T-helper 1 cell treated with Interleukin-12 subunit alpha and Interleukin-12 subunit beta and Interleukin-4 antibody, amounts not matched to agents 30 μg/mL and 1 μg/mL, for 36 hours (primary cell): ENCODE measurements around the gene UPF2.
"Not testable (repeated sequence)": the region's sequence is repeated elsewhere in the genome, so short reads cannot be mapped to it uniquely, and the experiment has no call there.

Experiments used
- H3K27ac Mint-ChIP-seq: one replicate; pipeline ENCODE4 v1.8.0; 2021; ENCODE audit warnings: mild to moderate bottlenecking, mixed read lengths
- H3K27me3 Mint-ChIP-seq: one replicate; pipeline ENCODE4 v1.8.0; 2021; ENCODE audit warnings: low read depth, mixed read lengths
- H3K36me3 Mint-ChIP-seq: one replicate; pipeline ENCODE4 v1.8.0; 2021; ENCODE audit warnings: low read depth, mixed read lengths
- H3K4me1 Mint-ChIP-seq: one replicate; pipeline ENCODE4 v1.8.0; 2021; ENCODE audit warnings: low read depth, mixed read lengths
- H3K4me3 Mint-ChIP-seq: one replicate; pipeline ENCODE4 v1.8.0; 2021; ENCODE audit warnings: mild to moderate bottlenecking, moderate library complexity, mixed read lengths
- H3K9me3 Mint-ChIP-seq: one replicate; pipeline ENCODE4 v1.8.0; 2021; ENCODE audit warnings: mixed read lengths

UPF2 gene

DNA sequence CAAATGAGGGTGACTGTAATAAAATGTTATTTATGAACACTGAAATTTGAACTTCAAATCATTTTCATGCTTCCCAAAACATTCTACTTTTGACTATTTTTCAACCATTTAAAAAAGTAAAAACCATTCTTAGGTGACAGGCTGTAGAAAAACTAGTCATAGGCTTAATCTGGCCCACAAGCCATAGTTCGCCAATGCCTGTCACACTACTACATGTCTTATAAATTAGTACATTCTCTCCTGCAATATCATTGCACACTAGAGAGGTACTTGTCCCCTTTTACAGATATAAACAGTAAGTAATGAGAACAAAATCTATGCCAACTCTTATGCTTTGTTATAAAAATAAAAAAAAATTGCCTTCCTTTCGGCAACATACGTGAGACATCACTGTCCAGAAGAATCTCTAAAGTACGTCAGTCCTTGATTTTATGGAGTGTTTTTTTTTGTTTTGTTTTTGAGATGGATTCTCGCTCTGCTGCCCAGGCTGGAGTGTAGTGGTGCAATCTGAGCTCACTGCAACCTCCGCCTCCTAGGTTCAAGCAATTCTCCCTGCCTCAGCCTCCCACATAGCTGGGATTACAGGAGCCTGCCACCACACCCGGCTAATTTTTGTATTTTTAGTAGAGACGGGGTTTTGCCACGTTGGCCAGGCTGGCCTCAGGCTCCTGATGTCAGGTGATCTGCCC is 23.2 kb downstream of the UPF2 start:
- H3K4me3 Mint-ChIP-seq, result no peak overlapping the region
- no peak overlapping the region for H3K27ac Mint-ChIP-seq
- H3K9me3 Mint-ChIP-seq, result peaks cover 3% of the 10 kb centered on the region
- H3K4me1 Mint-ChIP-seq, result peaks cover 12% of the 10 kb centered on the region
- H3K36me3 Mint-ChIP-seq, result peaks cover 12% of the 10 kb centered on the region
- H3K27me3 Mint-ChIP-seq, result no peaks in the 10 kb centered on the region

DNA sequence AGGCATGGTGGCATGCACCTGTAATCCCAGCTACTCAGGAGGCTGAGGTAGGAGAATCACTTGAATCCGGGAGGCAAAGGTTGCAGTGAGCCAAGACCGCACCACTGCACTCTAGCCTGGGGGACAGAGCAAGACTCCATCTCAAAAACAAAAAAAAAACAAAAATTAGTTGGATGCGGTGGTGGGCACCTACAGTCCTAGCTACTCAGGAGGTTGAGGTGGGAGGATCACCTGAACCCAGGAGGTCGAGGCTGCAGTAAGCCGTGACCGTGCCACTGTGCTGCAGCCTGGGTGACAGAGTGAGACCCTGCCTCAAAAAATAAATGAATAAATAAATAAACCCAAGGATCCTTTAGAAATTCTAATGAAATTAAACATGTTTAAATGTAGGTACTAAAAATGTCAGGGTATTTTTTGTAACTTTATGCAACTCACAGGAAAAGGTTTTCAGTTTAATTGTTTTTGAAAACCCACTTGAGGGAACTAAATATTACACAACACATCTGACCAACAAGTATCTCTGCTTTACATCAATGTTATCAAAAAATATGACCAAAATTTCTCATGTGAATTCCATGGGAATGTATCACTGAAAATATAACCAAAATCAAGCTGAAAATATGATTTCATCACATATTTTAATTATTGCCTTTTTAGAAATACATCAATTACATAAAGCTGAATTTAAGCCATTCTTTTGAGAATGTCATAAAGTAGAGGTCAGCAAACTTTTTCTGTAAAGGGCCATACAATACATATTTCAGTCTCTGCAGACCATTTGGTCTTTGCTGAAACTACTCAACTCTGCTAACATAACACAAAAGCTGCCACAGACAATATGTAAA is 23.9 kb downstream of the UPF2 start:
- Mint-ChIP-seq H3K36me3 (peaks cover 17% of the 10 kb centered on the region), H3K4me1 (peaks cover 12% of the 10 kb centered on the region), H3K27ac (no peak overlapping the region), H3K27me3 (no peaks in the 10 kb centered on the region), H3K9me3 (peaks cover 3% of the 10 kb centered on the region), H3K4me3 (no peak overlapping the region)

DNA sequence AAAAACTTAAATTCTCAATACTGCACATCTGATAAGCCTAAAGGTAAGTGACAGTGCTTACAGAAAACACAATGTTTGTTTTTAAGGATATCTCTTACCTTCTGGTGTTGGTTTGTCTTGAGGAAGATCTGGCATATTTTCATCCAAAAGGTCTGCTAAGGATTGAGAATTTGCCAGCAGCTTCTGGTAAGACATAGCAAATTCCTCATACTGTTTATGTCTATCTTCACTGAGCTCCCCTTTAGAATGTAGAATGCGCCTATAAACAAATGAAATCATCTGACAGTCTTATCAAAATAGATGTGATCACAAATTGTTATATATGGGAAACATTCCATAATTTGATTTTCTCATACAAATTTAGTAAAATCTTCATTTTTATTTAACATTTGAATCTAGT is 28.7 kb downstream of the UPF2 start:
- Mint-ChIP-seq H3K27me3 (no peaks in the 10 kb centered on the region), H3K27ac (no peak overlapping the region), H3K9me3 (peaks cover 11% of the 10 kb centered on the region), H3K4me1 (peaks cover 3% of the 10 kb centered on the region), H3K4me3 (no peak overlapping the region), H3K36me3 (peaks cover 35% of the 10 kb centered on the region)

DNA sequence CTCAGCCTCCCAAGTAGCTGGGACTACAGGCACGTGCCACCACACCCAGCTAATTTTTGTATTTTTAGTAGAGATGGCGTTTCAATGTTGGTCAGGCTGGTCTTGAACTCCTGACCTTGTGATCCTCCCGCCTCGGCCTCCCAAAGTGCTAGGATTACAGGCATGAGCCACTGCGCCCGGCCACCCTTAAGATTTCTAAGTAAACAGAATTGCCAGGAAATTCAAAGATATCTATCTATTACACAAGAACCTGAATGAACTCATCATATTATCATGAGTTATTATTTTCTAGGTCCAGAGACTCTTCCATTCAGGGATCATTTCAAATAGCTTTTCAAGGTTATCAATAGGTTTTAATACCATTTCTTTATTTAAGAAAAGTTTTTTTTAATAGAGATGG is 29.2 kb downstream of the UPF2 start:
- H3K4me1 Mint-ChIP-seq, H3K4me3 Mint-ChIP-seq, H3K27me3 Mint-ChIP-seq, H3K27ac Mint-ChIP-seq: not testable (repeated sequence)
- Mint-ChIP-seq H3K36me3 (peaks cover 38% of the 10 kb centered on the region), H3K9me3 (peaks cover 11% of the 10 kb centered on the region)

DNA sequence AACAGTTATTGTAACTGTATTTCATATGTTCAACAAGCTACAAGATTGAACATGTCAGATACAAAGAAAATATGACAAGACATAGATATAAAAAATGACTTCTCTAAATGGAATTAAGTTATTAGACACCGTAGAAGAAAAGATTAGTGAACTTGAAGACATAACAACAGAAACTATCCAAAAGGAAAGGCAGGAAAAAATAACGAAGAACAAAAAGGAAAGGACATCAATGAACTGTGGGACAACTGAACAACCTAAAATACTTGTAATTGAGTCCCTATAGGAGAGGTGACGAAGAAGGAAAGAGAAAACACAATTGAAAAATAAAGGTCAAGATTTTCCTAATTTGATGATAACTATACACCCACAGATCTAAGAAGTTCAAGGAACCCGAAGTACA is 32.3 kb downstream of the UPF2 start:
- Mint-ChIP-seq H3K4me1 (peaks cover 3% of the 10 kb centered on the region), H3K9me3 (peaks cover 11% of the 10 kb centered on the region), H3K36me3 (peaks cover 45% of the 10 kb centered on the region), H3K27ac (no peak overlapping the region), H3K4me3 (no peak overlapping the region), H3K27me3 (no peaks in the 10 kb centered on the region)

DNA sequence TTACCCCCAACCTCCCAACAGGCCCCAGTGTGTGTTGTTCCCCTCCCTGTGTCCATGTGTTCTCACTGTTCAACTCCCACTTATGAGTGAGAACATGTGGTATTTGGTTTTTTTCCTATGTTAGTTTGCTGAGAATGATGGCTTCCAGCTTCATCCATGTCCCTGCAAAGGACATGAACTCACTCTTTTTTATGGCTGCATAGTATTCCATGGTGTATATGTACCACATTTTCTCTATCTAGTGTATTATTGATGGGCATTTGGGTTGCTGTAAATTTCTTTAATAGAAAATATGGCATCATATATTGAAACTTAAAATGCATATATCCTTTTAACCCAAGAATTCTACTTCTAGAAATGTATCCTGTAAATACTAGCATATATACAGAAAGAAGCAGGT is 33.8 kb downstream of the UPF2 start:
- not testable (repeated sequence) for H3K27me3 Mint-ChIP-seq, H3K9me3 Mint-ChIP-seq, H3K4me1 Mint-ChIP-seq, H3K4me3 Mint-ChIP-seq, H3K27ac Mint-ChIP-seq
- peaks cover 50% of the 10 kb centered on the region for H3K36me3 Mint-ChIP-seq

DNA sequence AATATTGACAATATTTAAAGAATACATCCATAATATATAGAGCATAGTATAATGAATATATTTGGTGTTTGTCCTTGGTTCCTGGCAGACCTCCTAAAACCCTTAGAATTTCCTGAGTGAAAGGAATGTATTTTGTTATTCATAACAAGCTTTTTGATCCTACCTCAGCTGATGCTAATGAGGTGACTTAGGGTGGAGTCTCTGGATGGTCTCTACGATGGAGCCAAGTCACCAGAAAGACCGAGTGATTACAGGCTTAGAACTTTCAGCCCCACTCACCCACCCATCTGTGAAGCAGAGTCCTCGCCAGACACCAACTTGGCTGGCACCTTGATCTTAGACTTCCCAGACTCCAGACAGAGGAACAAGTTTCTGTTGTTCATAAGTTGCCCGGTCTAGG is 35.9 kb downstream of the UPF2 start:
- Mint-ChIP-seq H3K4me3 (no peak overlapping the region), H3K27ac (no peak overlapping the region), H3K27me3 (no peaks in the 10 kb centered on the region), H3K9me3 (peaks cover 8% of the 10 kb centered on the region), H3K4me1 (peaks cover 3% of the 10 kb centered on the region), H3K36me3 (peaks cover 55% of the 10 kb centered on the region)

DNA sequence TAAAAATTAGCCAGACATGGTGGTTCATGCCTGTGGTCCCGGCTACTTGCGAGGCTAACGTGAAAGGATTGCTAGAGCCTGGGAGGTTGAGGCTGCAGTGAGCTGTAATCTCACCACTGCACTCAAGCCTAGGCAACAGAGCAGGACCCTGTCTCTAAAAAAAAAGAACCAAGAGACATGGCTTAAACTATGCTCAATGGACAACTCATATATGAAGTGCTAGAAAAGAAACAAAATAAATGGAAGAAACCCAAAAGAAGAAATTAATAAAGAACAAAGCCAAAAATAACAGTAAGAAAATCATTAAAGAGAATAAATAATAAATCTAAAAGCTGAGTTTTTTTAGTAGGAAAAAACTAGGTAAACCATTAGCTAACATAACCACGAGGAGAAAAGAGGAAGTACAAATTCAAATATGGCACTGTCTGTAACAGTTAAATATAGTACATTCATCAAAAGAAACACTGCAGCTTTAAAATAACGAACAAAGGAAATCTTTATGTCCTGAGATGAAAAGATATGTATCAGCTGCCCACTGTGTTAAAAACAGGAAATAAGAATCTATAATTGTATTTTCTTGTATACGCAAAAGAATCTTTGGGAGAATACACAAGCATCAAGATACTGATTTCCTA is 48.7 kb downstream of the UPF2 start:
- H3K4me1 Mint-ChIP-seq, result peaks cover 8% of the 10 kb centered on the region
- no peaks in the 10 kb centered on the region for H3K27me3 Mint-ChIP-seq
- no peak overlapping the region for H3K27ac Mint-ChIP-seq
- H3K9me3 Mint-ChIP-seq, result no peaks in the 10 kb centered on the region
- peaks cover 26% of the 10 kb centered on the region for H3K36me3 Mint-ChIP-seq
- no peak overlapping the region for H3K4me3 Mint-ChIP-seq

DNA sequence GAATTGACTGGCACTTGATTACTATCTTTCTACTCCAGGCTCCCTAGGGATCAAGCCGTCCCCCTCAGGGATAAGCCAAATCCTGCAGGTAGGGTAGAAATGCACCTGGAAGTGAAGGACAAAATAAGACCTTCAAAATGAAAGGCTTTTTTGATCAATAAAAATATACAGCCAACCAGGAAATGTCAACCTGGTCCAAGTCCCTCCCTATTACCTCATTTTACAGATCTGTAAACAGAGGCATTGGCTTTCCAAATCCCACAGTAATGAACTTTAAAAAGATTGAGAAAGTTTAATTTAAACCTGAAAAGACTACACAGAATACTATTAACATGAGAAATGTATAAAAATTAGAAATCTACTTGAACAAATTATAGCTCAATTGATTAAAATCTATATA is 53.7 kb downstream of the UPF2 start:
- no peak overlapping the region for H3K27ac Mint-ChIP-seq
- no peaks in the 10 kb centered on the region for H3K27me3 Mint-ChIP-seq
- H3K4me3 Mint-ChIP-seq, result no peak overlapping the region
- H3K4me1 Mint-ChIP-seq, result peaks cover 10% of the 10 kb centered on the region
- no peaks in the 10 kb centered on the region for H3K9me3 Mint-ChIP-seq
- H3K36me3 Mint-ChIP-seq, result peaks cover 12% of the 10 kb centered on the region

DNA sequence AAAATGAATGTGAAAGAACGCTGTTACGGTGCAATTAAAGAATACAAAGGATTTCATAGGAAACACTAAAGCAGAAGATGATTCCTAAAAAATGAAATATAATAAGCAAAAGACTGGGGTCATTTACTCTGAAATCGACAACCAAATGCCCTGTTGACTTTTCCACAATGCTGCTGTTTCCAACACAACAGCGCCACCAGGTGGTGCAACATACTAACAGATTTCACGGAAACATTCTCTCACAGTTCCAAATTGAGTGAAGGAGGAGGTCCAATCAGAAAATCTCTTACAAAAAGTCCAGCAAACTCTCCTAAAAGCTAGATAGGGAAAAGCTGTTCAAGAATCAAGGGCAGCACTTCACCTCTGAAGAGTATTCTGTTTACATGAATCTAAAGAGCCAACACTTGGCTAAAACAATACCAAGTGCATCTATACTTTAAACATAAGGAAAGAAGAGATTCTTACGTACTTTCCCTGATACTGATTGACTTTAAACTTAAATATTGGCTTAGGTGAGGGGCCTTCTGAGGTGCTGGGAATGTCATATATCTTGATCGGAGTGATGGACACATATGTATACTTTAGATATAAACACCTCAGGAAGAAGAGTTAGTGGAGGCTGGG is 55.9 kb downstream of the UPF2 start:
- Mint-ChIP-seq H3K4me1 (peaks cover 8% of the 10 kb centered on the region), H3K9me3 (no peaks in the 10 kb centered on the region), H3K27me3 (no peaks in the 10 kb centered on the region), H3K27ac (peak overlapping the region; percentile 72), H3K4me3 (no peak overlapping the region), H3K36me3 (peaks cover 10% of the 10 kb centered on the region)

DNA sequence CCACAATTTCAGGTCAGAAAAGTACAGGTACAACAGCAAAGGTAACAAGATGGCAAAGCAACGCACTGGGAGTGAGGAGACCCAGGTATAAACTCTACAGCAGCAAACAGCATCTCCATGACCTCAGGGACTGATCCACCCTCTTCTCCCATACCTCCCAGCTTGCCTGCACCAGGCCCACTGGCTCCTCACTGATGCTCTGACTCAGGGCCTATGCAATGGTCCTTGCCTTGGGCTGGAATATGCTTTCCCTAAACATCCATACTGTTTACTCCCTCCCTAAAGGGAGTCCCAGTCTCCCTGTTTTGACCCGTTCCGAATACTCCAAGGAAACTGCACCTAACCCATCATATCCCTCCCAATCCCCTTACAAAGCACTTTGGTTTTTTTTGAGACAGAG is 60.4 kb downstream of the UPF2 start:
- Mint-ChIP-seq H3K4me1 (peaks cover 13% of the 10 kb centered on the region), H3K4me3 (no peak overlapping the region), H3K36me3 (peaks cover 25% of the 10 kb centered on the region), H3K27me3 (no peaks in the 10 kb centered on the region), H3K9me3 (no peaks in the 10 kb centered on the region), H3K27ac (no peak overlapping the region)

DNA sequence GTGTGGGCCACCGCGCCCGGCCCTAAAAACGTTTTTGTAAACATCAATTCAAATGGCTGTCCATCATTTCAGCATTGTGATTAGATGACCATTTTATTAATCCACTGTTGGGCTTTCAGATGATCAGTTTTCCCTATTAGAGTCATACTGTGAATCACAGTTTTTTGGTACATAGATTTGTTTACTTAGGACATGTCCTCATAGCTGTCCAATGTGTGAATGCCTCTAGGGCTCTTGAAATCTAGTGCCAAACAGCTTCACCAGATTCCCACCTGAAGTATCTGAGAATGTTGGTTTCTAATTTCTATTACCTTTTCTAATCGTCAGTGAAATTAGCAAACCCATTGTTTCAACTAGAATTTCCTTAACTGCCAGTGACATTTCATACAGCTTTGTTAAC is 66.8 kb downstream of the UPF2 start:
- Mint-ChIP-seq H3K27ac (no peak overlapping the region), H3K27me3 (no peaks in the 10 kb centered on the region), H3K4me1 (peaks cover 6% of the 10 kb centered on the region), H3K4me3 (no peak overlapping the region), H3K36me3 (peaks cover 52% of the 10 kb centered on the region), H3K9me3 (peaks cover 7% of the 10 kb centered on the region)

DNA sequence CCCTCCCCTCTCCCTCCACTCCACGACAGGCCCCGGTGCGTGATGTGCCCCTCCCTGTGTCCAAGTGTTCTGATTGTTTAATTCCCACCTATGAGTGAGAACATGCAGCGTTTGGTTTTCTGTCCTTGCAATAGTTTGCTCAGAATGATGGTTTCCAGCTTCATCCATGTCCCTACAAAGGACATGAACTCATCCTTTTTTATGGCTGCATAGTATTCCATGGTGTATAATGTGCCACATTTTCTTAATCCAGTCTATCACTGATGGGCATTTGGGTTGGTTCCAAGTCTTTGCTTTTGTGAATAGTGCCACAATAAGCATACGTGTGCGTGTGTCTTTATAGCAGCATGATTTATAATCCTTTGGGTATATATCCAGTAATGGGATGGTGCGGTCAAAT is 70.1 kb downstream of the UPF2 start:
- H3K4me3 Mint-ChIP-seq, H3K27ac Mint-ChIP-seq, H3K9me3 Mint-ChIP-seq, H3K27me3 Mint-ChIP-seq, H3K4me1 Mint-ChIP-seq: not testable (repeated sequence)
- peaks cover 41% of the 10 kb centered on the region for H3K36me3 Mint-ChIP-seq

DNA sequence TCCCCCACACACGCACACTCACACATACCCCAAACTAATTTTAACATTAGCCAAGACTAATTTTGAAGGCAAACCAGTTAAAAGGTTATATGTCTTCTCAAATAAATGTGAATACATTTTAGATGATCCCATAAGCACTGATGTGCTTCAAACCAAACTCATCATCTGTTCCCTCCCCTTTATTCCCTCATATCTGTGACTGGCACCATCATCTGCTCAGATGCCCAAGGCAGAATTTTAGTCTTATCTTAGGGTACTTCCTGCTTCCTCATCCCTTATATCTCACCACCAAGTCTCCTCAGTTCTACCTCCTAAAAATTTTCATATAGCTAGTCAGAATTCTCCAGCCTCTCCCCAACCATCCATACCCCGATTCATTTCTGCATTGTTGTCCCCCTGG is 80.4 kb downstream of the UPF2 start:
- Mint-ChIP-seq H3K4me1 (no peaks in the 10 kb centered on the region), H3K27ac (no peak overlapping the region), H3K4me3 (no peak overlapping the region), H3K36me3 (peaks cover 55% of the 10 kb centered on the region), H3K27me3 (no peaks in the 10 kb centered on the region), H3K9me3 (peaks cover 12% of the 10 kb centered on the region)

DNA sequence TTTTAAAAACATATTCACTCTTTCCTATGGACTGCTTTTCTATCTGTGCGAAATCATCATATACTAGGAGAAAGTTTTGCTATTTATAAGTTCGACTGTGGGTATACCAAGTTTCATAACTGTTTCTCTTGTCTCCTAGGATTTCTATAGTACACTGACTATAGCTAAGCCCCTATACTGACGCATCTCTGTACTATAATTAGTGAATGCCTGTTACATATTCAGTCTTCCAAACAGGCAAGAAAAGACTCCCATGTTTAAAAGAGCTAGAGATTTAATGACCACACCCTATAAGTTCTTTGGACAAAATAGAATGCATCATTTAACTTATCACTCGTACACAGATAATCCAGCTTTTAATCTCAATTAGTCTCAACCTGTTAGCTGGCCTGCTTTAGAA is 80.8 kb downstream of the UPF2 start:
- Mint-ChIP-seq H3K36me3 (peaks cover 52% of the 10 kb centered on the region), H3K27ac (no peak overlapping the region), H3K4me3 (no peak overlapping the region), H3K4me1 (no peaks in the 10 kb centered on the region), H3K27me3 (no peaks in the 10 kb centered on the region), H3K9me3 (peaks cover 8% of the 10 kb centered on the region)
